RWPE1 (cell line): Measurements from ENCODE around the gene ADGRE2.
"Not testable (repeated sequence)": the region's sequence is repeated elsewhere in the genome, so short reads cannot be mapped to it uniquely, and the experiment has no call there.

ENCODE experiments used
- CTCF ChIA-PET: fragments of 350-600 bp; sonication (Branson Sonifier 250); formaldehyde crosslinking; extraction: SDS; loops from one replicate; lab custom pipeline; 2021; lab: Yijun Ruan, JAX
- POLR2A ChIA-PET: fragments of 400-600 bp; formaldehyde crosslinking; extraction: SDS; loops from one replicate; lab custom pipeline; 2020; ENCODE audit warnings: antibody characterized with exemption; ENCODE audit not compliant: low non-redundant PET; lab: Yijun Ruan, JAX
- DNase-seq: peaks from one replicate; pipeline ENCODE4 v3.0.0; 2012; ENCODE audit warnings: low spot score
- H3K27ac ChIP-seq: fragments of 450-650 bp; 2 replicates; pipeline ENCODE4 v1.5.1; 2017
- TF ChIP-seq, protein P1 (sequence below): fragments of 450-650 bp; conservative IDR thresholded peaks from 2 replicates; pipeline ENCODE4 v1.5.1; 2017; ENCODE audit warnings: low read depth, mild to moderate bottlenecking

The ADGRE2 gene

DNA sequence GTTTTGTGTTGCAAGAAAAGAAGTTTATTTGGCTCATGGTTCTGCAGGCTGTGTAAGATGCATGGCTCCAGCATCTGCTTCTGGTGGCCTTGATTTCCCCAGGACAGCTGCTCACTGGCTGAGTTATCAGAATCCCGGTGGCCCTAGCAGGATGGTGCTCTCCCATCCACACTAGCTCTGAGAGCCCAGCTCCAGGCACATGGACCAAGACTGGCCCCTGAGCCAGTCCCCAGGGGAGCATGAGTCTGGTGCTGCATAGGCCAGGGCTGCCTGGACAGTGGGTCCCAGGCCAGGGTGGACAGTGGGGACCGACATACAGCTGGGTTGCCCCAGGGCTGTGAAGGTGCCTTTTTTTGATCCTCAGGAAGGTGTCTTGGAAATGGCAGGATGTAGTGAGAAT, 10.4 kb downstream of the ADGRE2 start:
- ChIA-PET POLR2A (no interaction called here), CTCF (interaction anchor here (0.6 kb wide), 1 partner anchor 195 kb away, joined by 3 read pairs; no protein-coding TSS in a partner anchor)
- H3K27ac ChIP-seq: no peak overlapping the region
- TF ChIP-seq, protein P1, sequence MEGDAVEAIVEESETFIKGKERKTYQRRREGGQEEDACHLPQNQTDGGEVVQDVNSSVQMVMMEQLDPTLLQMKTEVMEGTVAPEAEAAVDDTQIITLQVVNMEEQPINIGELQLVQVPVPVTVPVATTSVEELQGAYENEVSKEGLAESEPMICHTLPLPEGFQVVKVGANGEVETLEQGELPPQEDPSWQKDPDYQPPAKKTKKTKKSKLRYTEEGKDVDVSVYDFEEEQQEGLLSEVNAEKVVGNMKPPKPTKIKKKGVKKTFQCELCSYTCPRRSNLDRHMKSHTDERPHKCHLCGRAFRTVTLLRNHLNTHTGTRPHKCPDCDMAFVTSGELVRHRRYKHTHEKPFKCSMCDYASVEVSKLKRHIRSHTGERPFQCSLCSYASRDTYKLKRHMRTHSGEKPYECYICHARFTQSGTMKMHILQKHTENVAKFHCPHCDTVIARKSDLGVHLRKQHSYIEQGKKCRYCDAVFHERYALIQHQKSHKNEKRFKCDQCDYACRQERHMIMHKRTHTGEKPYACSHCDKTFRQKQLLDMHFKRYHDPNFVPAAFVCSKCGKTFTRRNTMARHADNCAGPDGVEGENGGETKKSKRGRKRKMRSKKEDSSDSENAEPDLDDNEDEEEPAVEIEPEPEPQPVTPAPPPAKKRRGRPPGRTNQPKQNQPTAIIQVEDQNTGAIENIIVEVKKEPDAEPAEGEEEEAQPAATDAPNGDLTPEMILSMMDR: no peak
- no peak for DNase-seq

- DNase-seq: no peak
- H3K27ac ChIP-seq: no peak overlapping the region
- ChIA-PET POLR2A (no interaction called here), CTCF (interaction anchor here (0.6 kb wide), 2 partner anchors 12 to 194 kb away, joined by 3 to 7 read pairs; no protein-coding TSS in a partner anchor)
- TF ChIP-seq, protein P1: no peak
Observed at GRCh38 chr19:14767466-14767971, 10.8 kb downstream of the ADGRE2 start.

- CTCF ChIA-PET, POLR2A ChIA-PET, H3K27ac ChIP-seq, DNase-seq: not testable (repeated sequence)
Observed at GRCh38 chr19:14765841-14766240, 12.5 kb downstream of the ADGRE2 start.

DNA sequence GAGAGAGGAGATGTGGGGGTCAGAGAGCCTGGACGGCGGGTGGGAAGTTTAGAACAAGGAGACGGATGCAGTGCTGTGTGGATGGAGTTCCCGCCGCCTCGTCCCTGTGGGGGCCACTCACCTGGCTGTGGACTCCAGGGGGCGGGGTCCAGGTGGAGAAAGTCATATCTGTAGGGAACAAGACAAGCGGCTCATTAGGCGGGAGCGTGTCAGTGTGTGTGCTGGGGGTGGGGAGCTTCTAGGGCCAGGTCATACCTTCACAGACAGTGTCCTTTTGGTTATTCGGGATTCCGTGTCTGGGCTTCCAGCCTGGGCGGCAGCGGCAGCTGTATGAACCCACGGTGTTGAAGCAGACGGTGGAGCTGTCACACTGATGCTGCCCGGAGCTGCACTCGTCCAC, 13.0 kb downstream of the ADGRE2 start:
- POLR2A ChIA-PET, CTCF ChIA-PET, H3K27ac ChIP-seq, DNase-seq: not testable (repeated sequence)

DNA sequence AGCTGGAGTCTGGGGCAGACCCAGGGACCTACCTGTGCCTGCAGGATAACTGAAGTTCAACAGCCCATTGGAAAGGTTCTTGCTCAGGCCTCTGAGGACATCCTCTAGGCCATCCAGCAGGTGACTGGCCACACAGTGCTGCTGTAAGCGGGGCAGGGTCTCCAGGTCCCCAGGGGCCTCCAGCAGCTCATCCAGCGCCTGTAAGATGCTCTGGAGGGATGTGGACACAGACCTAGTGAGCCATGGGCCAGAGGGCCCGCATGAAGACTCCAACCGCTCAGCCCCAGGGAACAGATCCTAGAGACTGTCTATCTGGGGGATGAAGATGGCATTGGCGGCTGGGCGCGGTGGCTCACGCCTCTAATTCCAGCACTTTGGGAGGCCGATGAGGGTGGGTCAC, 14.0 kb downstream of the ADGRE2 start:
- DNase-seq: no peak
- no peak overlapping the region for H3K27ac ChIP-seq
- POLR2A ChIA-PET: no interaction called here
- TF ChIP-seq, protein P1: no peak
- CTCF ChIA-PET: interaction anchor here (0.9 kb wide), 1 partner anchor 22 kb away, joined by 3 read pairs; no protein-coding TSS in a partner anchor

- TF ChIP-seq, protein P1: no peak
- DNase-seq: no peak
- no peak overlapping the region for H3K27ac ChIP-seq
- ChIA-PET POLR2A (no interaction called here), CTCF (interaction anchor here (0.9 kb wide), 1 partner anchor 22 kb away, joined by 3 read pairs; no protein-coding TSS in a partner anchor)
Observed at GRCh38 chr19:14763497-14764145, 14.7 kb downstream of the ADGRE2 start.

DNA sequence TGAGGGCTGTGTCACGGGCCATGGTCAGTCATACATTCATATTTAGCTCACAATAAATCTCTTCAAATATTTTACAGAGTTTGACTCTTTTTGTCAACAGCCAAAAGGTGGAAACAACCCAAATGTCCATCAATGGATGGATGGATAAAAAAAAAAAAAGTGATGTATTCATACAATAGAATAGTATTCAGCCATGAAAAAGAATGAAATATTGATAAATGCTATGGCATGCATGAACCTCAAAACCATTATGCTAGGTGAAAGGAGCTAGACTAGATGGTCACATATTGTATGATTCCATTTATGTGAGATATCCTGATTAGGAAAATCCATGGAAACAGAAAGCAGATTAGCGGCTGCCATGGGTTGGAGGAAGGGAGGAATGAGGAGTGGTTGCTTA, 16.2 kb downstream of the ADGRE2 start:
- ChIA-PET POLR2A (interaction anchor here (0.7 kb wide), 1 partner anchor 10 kb away, joined by 4 read pairs; no protein-coding TSS in a partner anchor), CTCF (no interaction called here)
- TF ChIP-seq, protein P1: no peak
- no peak overlapping the region for H3K27ac ChIP-seq
- no peak for DNase-seq
